Endothelial cell of umbilical vein (primary cell): Measurements from ENCODE around the gene VPS35. TPM values are rescaled to one million over a fixed set of nuclear protein-coding genes. Genes with fewer than 3 reads are reported as not detected.

Experiments
- BruUV-seq: library from RNA; stranded (reverse); fragments of 400-500 nt; replicated peaks from 2 replicates; lab custom pipeline; 2021; lab: Mats Ljungman, UMichigan
- CTCF ChIA-PET: fragments of 300-600, 350-600 bp; sonication (Branson Sonifier 250); formaldehyde crosslinking; loops from one replicate; lab custom pipeline; 2021; ENCODE audit warnings: antibody characterized with exemption, inconsistent platforms; lab: Charles Lee
- POLR2A ChIA-PET: fragments of 300-600, 350-600 bp; sonication (Branson Sonifier 250); formaldehyde crosslinking; loops from one replicate; lab custom pipeline; 2021; ENCODE audit warnings: antibody characterized with exemption, inconsistent platforms; lab: Charles Lee
- DNase-seq: peaks from one replicate; pipeline ENCODE4 v3.0.0-alpha.2; 2011; ENCODE audit warnings: low read depth, low spot score
- FAIRE-seq: peaks from 2 replicates; lab custom pipeline; 2011; peaks lifted over from hg19 to GRCh38; lab: Jason Lieb, UNC
- H2AFZ ChIP-seq: 2 replicates; pipeline ENCODE4 v1.6.0; 2012; ENCODE audit warnings: low read depth, low read length, control low read depth, inconsistent platforms
- H3K27ac ChIP-seq: 2 replicates; pipeline ENCODE4 v1.5.1; 2011; ENCODE audit warnings: low read depth, mild to moderate bottlenecking, control low read depth, low read length, moderate library complexity; ENCODE audit not compliant: insufficient read depth
- H3K27me3 ChIP-seq, 2 experiments: 2 replicates each; pipeline versions ENCODE4 v1.6.0 to v1.6.1; 2011; ENCODE audit warnings: low read length in 2 of 2, mixed read lengths in 1 of 2; ENCODE audit not compliant: control insufficient read depth in 2 of 2, insufficient read depth in 2 of 2
- H3K36me3 ChIP-seq, 2 experiments: 2 replicates in 1 of 2; 3 replicates in 1 of 2; pipeline ENCODE4 v1.5.1; 2011; ENCODE audit warnings: low read length in 2 of 2, mild to moderate bottlenecking in 1 of 2, moderate library complexity in 1 of 2; ENCODE audit not compliant: control insufficient read depth in 2 of 2, insufficient read depth in 2 of 2; ENCODE audit errors: extremely low read depth in 1 of 2
- H3K4me1 ChIP-seq: 3 replicates; pipeline ENCODE4 v1.5.1; 2011; ENCODE audit warnings: mild to moderate bottlenecking, low read length; ENCODE audit not compliant: control insufficient read depth, insufficient read depth; ENCODE audit errors: extremely low read depth
- H3K4me2 ChIP-seq: 2 replicates; pipeline ENCODE4 v1.6.1; 2011; ENCODE audit warnings: low read length, control low read depth, mixed read lengths; ENCODE audit not compliant: insufficient read depth
- H3K4me3 ChIP-seq, 3 experiments: fragments of 200-600 bp in 1 of 3; sonication (generic), shearing (Covaris generic) in 1 of 3; replicated peaks in 1 of 3; 2 replicates each; pipeline ENCODE4 v1.5.1; 2011 to 2016; ENCODE audit warnings: control low read depth in 3 of 3, low read length in 3 of 3, mild to moderate bottlenecking in 2 of 3, inconsistent platforms in 1 of 3, low read depth in 1 of 3, moderate library complexity in 1 of 3; ENCODE audit not compliant: insufficient read depth in 1 of 3
- H3K79me2 ChIP-seq: 2 replicates; pipeline ENCODE4 v1.6.0; 2012; ENCODE audit warnings: low read length, inconsistent platforms; ENCODE audit not compliant: control insufficient read depth, insufficient read depth
- H3K9ac ChIP-seq: replicated peaks from 2 replicates; pipeline ENCODE3; 2011; ENCODE audit warnings: low read length, control low read depth; ENCODE audit not compliant: insufficient read depth; ENCODE audit errors: extremely low read depth
- H3K9me1 ChIP-seq: replicated peaks from 3 replicates; pipeline ENCODE4 v1.6.0; 2011; ENCODE audit warnings: mild to moderate bottlenecking, low read length; ENCODE audit not compliant: control insufficient read depth, insufficient read depth; ENCODE audit errors: extremely low read depth
- H3K9me3 ChIP-seq: replicated peaks from 2 replicates; pipeline ENCODE4 v1.5.1; 2012; ENCODE audit warnings: low read length, inconsistent platforms; ENCODE audit not compliant: control insufficient read depth, insufficient read depth
- H4K20me1 ChIP-seq: replicated peaks from 2 replicates; pipeline ENCODE3; 2011; ENCODE audit warnings: mild to moderate bottlenecking, low read length; ENCODE audit not compliant: control insufficient read depth, insufficient read depth; ENCODE audit errors: extremely low read depth
- EZH2 ChIP-seq: IDR thresholded peaks from 2 replicates; pipeline ENCODE4 v1.6.1; 2012; ENCODE audit warnings: borderline replicate concordance, low read depth, mild to moderate bottlenecking, moderate library complexity, low read length, inconsistent platforms; ENCODE audit not compliant: severe bottlenecking
- FOS ChIP-seq: IDR thresholded peaks from 2 replicates; pipeline ENCODE4 v1.6.1; 2011; ENCODE audit warnings: mild to moderate bottlenecking, low read length, moderate library complexity, borderline replicate concordance; ENCODE audit not compliant: insufficient read depth
- GATA2 ChIP-seq: IDR thresholded peaks from 2 replicates; pipeline ENCODE4 v1.7.0; 2011; ENCODE audit warnings: low read depth, mild to moderate bottlenecking, moderate library complexity, mixed read lengths, low read length; ENCODE audit not compliant: insufficient read length, insufficient read depth
- JUN ChIP-seq: IDR thresholded peaks from 2 replicates; pipeline ENCODE4 v1.6.1; 2011; ENCODE audit warnings: borderline replicate concordance, low read depth; ENCODE audit not compliant: insufficient read length, insufficient read depth
- MYC ChIP-seq: IDR thresholded peaks from one replicate; pipeline ENCODE4 v1.6.1; 2011; ENCODE audit warnings: mild to moderate bottlenecking, low read depth, low read length
- POLR2A ChIP-seq: IDR thresholded peaks from 2 replicates; pipeline ENCODE4 v1.6.1; 2012; ENCODE audit warnings: low read depth, mild to moderate bottlenecking, control low read depth, low read length
- POLR2AphosphoS5 ChIP-seq: IDR thresholded peaks from 2 replicates; pipeline ENCODE4 v1.6.1; 2012; ENCODE audit warnings: low read depth, mild to moderate bottlenecking, control low read depth, low read length, moderate library complexity; ENCODE audit not compliant: insufficient read depth
- dilution Hi-C: fragments of 300-500 bp; cut with MboI; formaldehyde crosslinking; loops from one replicate; pipeline ENCODE4 v1.15.0; 2019; ENCODE audit warnings: low sequenced_read_pairs; ENCODE audit not compliant: extremely low pct_ligation_motif_present
- intact Hi-C: fragments of 100-400 bp; cut with micrococcal nuclease; formaldehyde crosslinking; loops from one replicate; pipeline ENCODE4 v1.10.0; 2022
- polyA plus RNA-seq, 4 experiments: library from polyadenylated mRNA; depleted of rRNA in 3 of 4; stranded (reverse) in 3 of 4; unstranded in 1 of 4; fragments of >200 nt; gene quantifications; 2 replicates each; pipeline versions ENCODE4 v1.2.1 to v1.2.3, GENCODE V29; 2011 to 2012; ENCODE audit warnings: missing spikeins in 1 of 4
- total RNA-seq: library from RNA; stranded (reverse); gene quantifications from 2 replicates; pipeline ENCODE4 v1.2.3, GENCODE V29; 2021
- TF ChIP-seq, protein P1 (sequence below), 2 donors: IDR thresholded peaks; 1 replicate in 1 of 2; 2 replicates in 1 of 2; pipeline ENCODE4 v1.5.1; 2011; ENCODE audit warnings: low read length in 2 of 2, mild to moderate bottlenecking in 2 of 2, moderate library complexity in 2 of 2, control low read depth in 1 of 2, inconsistent platforms in 1 of 2, low read depth in 1 of 2; ENCODE audit not compliant: insufficient read depth in 1 of 2; ENCODE audit errors: extremely low read depth in 1 of 2
- TF ChIP-seq, protein P2 (sequence below): IDR thresholded peaks from 2 replicates; pipeline ENCODE4 v1.6.1; 2011; ENCODE audit not compliant: insufficient read depth, insufficient read length

Gene VPS35
- total and polyA plus RNA-seq, 2 donors (not counting 3 experiments of a cell fraction or from before 2014, with no cell fraction given), result 19.7 to 102 TPM

DNA sequence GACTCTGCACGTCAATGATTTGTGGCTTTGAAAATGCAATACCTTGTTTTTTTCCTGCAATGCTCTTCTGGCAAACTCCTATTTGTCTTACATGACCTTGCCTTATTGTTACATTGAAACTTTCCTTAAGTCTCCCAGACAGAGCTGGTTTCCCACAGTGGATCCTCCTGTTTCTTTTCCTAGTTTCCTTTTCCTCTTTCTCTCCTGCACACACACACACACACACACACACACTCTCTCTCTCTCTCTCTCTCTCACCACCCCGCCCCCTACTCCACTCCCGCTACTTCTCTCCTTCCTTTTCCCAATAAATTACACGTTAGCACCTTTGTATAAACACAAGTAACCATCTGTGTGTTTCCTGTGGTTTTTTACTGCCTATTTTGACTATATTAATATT lies 2.7 kb upstream of the VPS35 start:
- no peaks in the 10 kb centered on the region for H3K9me1 ChIP-seq
- dilution Hi-C loops (no loop called here), intact Hi-C loops (loop anchor here (5.0 kb wide), 2 partner anchors 51 to 111 kb away; no protein-coding TSS in a partner anchor)
- FAIRE-seq (no peak), DNase-seq (peak; percentile 57)
- H3K27ac ChIP-seq, result no peak overlapping the region
- H3K36me3 ChIP-seq, result peaks cover 0 to 9% of the 10 kb centered on the region in 2 experiments
- H4K20me1 ChIP-seq, result peaks cover 4% of the 10 kb centered on the region
- BruUV-seq, result no TSS peak
- H3K27me3 ChIP-seq, result no peaks in the 10 kb centered on the region
- ChIA-PET CTCF (interaction anchor here (1.4 to 2.9 kb wide), 3 partner anchors 16 to 110 kb away, joined by 3 to 14 read pairs (median 9); no protein-coding TSS in a partner anchor), POLR2A (no interaction called here)
- no peak overlapping the region for H2AFZ ChIP-seq
- no peak overlapping the region for H3K4me3 ChIP-seq
- peaks cover 38% of the 10 kb centered on the region for H3K79me2 ChIP-seq
- H3K9ac ChIP-seq, result no peak overlapping the region
- peak overlapping the region; percentile 97 for H3K4me2 ChIP-seq
- TF ChIP-seq EZH2 (no peak), JUN (no peak), FOS (no peak), POLR2AphosphoS5 (no peak), MYC (no peak), POLR2A (no peak), GATA2 (no peak)
- TF ChIP-seq, protein P1, sequence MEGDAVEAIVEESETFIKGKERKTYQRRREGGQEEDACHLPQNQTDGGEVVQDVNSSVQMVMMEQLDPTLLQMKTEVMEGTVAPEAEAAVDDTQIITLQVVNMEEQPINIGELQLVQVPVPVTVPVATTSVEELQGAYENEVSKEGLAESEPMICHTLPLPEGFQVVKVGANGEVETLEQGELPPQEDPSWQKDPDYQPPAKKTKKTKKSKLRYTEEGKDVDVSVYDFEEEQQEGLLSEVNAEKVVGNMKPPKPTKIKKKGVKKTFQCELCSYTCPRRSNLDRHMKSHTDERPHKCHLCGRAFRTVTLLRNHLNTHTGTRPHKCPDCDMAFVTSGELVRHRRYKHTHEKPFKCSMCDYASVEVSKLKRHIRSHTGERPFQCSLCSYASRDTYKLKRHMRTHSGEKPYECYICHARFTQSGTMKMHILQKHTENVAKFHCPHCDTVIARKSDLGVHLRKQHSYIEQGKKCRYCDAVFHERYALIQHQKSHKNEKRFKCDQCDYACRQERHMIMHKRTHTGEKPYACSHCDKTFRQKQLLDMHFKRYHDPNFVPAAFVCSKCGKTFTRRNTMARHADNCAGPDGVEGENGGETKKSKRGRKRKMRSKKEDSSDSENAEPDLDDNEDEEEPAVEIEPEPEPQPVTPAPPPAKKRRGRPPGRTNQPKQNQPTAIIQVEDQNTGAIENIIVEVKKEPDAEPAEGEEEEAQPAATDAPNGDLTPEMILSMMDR (IDR thresholded peaks at IDR 0.05; ENCODE audit: extremely low read depth in 1 of 2, insufficient read depth in 1 of 2, low read depth in 1 of 2, low read length in 2 of 2), result no peak
- TF ChIP-seq, protein P2, sequence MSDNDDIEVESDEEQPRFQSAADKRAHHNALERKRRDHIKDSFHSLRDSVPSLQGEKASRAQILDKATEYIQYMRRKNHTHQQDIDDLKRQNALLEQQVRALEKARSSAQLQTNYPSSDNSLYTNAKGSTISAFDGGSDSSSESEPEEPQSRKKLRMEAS, result no peak
- H3K9me3 ChIP-seq, result no peaks in the 10 kb centered on the region
- peaks cover 30% of the 10 kb centered on the region for H3K4me1 ChIP-seq
